ENCODE data around the gene ZNF599. TPM values are rescaled to one million over a fixed set of nuclear protein-coding genes. Genes with fewer than 3 reads are reported as not detected.

The ZNF599 gene
- total RNA-seq, 1 donor from 2014 or later, result 6.3 TPM

DNA sequence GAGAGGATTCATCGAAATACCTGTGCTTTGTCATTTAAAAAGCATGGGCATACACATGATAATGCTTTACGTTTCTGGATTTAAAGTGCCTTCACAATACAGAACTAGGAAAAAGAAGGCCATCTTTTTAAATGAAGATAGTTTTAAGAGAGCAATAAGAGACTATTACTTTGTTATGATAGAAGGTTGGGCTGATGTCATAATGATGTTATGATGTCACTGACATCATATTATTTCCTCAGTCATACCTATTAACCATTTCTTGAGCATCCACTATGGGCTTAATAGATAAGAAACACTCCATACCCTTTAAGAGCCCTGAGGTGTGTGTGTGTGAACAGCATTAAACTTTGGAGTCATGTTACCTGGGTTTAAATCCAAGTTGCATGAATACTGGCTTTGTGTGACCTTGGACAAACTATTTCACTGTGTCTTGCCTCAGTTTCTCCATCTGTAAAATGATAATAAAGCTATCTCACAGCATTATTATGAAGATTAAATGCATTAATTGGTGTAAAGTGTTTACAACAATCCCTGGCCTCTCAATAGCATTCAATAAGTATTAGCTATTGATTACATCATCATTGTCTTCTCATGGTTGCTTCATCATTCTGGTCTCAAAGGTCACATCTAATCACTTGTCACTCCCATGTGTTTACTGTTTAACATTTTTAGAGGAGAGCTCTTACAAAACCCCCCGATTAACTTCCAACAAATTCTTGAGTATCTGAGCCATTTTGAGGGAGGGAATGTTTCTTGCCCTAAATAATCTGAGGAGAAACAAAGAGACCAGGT, 27.9 kb downstream of the ZNF599 start:
- DNase-seq, result no peak

DNA sequence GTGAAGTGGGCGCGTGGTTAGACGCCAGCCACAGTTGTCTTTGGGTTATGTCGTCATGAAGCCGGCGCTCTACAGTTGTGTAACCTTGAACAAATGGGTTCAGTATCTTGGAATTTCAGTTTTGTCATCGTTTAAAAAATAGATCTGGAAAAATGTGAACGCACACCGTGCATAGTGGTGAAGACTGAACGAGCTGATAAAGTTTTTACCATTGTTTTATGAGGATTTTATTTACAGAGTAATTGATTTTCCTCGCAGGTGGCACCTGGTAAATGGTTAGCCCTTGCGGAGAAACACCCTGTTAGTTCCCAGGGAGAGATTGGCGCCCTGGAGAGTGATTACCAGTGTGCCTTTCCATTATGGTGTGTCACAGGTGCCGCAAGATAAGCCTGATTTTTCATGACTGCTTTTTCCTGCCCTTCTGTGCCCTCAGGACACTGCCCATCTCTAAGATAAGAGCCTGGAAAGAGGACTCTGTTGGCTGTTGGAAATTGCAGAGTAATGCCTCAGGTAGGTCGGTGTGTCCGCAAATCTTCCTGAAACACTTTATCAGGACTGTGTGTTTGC, 38.4 kb downstream of the ZNF599 start:
- DNase-seq, result peak; percentile 92

DNA sequence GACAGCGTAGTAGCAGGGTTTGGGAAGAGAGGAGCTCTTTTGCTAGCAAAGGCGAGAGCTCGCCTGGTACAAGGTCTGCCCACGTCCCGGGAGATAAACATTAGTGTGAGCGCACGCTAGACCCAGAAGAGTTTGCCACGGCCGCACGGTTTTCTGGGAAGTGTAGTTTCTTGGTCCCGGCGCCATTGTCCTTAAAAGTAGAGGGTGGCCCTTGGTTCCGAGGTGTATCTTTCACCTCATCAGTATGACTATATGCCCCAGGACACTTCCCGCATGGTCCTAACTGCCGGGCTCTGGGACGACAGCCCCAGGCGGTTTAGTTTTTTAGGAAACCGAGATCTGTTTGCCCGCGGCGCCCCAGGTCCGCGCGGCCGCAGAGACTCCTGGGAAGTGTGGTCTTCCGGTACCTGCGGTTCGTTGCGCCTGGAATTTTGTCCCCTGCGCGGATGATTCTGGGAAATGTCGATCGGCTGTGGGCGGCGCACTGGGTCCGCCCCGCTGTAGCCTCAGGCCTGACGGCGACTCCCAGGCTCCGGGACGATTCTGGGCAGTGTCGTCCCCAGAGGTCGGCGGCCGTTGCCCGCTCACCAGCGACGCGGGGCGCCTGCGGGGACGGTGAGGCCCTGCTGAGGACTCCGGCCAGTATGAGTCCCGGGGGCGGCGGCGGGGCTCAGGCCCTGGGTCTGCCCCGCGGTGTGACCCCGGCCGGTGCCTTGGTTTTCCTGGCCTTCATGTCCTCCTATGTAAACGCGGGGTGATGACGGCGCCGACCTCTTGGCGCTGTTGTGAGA, 39.1 kb downstream of the ZNF599 start, which contains the start of gene ZNF181:
ZNF181 (plus strand) TSS at position 498 of the 791 bp plus-strand sequence. CDS start 795 bp downstream, outside the sequence.
- peak; percentile 91 for DNase-seq

DNA sequence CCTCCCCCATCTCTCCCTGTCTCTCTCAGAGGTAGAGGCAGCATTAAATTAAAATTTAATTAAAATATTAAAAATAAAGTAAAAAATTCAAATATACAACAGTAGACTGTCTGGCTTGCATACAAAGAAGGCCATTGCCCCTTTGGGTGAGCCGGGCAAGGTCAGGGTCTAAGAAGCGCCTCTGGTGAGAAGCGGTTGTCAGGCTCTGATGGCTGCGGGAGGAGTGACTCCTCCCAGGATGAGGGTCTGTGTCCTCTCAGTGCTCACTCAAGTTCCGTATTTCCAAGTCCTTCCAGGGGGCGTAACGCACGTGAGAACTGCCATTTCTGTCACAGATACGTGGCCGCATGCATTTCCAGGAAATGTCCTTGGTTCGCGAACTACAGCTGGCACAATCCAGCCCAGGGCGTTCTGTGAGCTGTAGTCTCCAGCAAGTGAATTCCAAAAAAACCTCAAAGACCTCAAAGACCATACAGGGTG, 39.7 kb downstream of the ZNF599 start:
- peak; percentile 68 for DNase-seq

DNA sequence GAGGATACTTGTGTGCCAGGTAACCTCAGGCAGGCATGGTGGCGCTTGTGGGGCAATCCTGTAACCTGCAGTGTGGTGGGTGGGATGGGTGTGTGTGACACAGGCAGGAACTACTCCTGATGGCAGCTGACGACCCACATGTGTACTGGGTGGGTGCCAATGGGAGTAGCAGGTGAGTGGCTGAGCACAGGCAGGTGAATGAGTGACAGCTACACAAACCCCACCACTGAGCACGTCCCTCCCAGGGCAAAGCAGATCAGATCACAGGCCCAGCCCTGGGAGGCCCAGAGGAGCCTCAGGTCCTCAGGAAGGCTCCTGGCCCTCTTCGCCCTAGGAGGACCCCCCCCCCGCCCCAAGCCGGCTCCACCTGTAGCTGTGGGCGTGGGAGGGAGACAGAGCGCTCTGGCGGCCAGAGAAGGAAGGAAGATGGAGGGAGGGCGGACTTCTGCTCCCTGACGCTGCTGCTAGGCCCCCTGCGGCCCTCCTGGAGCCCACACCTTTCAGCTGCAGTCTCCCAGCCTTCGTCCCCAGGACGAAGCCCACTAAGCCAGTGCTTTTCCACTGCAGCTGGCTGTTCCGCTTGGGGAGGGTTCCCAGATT, 40.3 kb downstream of the ZNF599 start:
- no peak for DNase-seq

DNA sequence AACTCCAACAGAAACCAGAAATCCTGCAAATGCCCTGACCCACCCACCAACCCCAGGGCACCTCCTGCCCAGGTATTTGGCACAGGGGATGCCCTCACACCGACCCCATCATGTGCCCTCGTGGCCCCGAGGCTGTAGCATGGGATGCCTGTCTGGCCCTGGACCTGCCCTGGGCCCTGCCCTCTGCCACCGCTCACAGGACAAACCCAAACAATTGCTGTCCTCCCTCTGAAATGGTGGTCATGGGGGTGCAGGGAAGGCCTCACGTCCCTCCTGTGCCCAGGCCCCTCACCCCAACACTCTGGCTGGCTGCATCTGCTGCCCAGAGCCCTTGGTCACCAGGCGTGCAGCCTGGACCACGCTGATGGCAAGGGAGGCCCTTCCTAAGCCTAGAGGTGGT, 41.1 kb downstream of the ZNF599 start:
- no peak for DNase-seq

DNA sequence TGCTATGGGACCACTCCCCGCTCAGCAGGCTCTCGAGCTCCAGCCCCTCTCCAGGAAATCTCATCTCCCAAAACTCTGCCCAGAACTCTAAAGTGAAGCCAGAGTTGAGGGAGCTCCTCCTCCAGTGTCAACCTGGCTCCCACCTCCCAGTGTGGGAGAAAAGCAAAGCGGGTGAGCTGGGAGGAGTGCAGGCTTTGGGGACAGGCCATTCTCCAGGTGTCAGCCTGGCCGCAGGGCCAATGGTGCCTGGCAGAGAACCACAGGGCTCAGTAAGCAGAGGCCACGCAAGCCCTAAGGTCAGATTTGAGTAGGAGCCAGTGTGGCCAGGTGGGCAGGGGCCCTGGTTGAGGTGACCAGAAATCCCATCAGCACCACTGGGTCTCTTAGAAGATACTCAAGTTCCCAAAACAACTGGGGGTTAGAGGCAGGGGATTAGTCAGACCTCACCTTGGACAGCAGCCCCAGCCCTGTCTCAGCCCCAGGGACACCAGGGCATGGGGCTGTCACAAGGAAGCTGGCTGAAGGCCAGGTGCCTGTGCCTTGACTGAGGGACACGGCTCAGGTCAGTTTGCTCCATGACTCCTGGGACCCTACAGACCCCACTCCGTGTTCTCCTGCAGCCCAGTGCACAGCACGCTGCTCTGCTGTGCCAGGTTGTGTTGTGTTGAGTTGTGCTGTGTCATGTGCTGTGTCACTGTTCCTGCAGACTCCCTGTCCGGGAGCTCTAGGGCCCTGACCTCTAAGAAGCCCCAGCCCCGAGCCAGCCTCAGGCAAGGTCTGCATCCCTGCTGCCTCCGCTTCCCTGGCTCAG, 41.8 kb downstream of the ZNF599 start:
- DNase-seq, result no peak

DNA sequence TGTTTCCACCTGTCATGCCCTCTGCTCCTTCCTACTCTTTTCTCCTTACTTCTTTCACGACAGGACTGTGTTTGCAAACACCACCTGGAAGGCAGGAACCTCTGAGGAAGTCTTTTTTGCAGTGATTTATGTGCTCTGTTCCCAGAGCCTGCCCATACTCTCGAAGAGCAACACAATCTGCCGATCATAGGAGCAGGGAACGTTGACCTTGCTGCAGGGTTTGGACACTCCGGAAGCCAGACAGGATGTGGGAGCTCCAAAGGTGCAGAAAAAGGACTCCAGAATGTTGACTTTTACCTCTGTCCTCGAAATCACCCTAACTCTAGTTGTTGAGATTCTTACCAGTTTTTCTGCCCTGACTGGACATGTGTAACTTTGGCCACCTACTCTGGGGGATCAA, 47.6 kb downstream of the ZNF599 start:
- DNase-seq, result no peak

DNA sequence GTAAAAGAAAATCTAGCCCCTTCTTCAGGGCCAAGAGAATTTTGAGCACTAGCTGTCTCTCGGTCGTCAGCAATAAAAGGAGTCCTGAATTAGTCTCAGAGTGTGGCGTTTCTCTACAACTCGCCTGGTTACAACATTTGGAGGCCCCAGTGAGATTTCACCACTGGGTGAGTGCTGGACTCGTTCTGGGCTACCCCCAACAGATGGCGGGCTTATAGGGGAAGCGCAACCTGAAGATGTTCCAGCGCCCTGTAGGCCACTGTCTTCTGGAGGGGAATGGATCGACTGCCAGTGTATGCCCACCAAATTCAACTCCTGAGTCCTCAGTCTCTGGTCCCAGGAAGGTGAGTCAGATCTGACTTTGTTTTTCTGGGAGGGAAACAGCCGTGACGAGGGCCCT, 50.7 kb downstream of the ZNF599 start:
- no peak for DNase-seq

DNA sequence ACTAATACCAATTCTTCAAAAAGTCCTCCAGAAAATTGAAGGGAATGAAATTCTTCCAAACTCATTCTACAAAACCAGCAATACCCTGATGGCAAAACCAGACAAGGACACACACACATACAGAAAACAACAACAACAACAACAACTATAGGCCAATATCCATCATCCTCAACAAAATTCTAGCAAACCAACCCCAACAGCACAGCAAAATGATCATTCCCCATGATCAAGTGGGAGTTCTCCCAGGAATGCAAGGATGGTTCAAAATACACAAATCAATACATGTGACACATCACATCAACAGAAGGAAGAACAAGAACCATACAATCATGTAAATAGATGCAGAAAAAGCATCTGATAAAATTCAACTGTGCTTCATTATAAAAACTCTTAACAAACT, 57.7 kb downstream of the ZNF599 start:
- DNase-seq, result no peak

DNA sequence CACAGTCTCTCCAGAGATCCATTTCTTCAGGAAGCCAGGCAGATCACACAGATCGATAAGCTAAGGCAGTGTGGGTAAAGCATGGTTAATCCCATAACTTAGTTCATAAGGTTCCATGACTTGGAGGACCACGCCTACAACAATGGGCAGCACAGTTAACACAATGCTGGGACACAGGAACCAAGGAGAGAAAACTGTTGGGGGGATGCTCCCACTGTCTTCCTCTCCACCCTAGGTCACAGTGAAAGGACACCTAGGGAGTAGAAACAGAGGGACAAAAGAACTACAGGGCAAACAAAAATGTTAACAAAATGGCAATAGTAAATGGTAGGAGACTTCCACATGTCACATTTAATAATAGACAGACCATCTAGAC, 59.8 kb downstream of the ZNF599 start:
- no peak for DNase-seq

DNA sequence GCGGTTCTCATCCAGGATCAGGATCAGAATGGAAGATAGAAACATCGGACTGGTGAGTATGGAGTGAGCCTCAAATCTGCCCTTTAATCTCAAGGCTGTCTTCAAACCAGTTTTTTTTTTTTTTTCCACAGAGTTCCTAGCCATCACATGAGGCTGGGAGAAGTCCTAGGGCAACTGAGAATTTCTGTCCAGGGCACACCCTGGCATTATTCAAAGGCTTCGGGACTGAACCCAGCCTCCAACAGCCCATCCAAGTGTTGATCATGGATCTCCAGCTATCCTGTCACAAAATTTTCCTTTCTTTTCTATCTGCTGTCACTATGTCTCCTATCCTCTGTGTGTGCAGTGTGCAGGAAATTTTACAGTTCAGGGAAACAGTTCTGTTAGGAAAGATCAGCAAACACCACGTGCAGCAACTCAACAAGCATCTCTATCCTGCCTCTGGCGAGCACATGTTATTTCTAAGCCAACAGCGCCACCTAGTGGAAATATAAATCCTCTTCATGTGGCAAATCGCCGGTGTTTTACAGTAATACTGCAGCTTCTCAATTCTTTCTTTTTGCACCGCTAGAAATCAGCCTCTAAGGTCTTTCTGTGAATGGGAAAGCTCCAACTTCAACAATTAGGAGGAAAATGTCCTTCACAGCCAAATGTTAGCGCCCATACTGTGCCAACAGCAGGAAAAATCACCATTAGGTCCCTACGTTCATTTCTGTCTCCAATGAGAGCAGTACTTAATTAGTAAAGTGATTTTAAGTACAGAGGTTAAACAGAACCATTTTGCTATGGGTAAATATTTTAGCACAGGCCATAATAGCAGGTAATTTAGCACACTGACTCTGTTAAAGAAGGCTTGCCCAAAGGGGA, 60.4 kb downstream of the ZNF599 start:
- peak; percentile 89 for DNase-seq

DNA sequence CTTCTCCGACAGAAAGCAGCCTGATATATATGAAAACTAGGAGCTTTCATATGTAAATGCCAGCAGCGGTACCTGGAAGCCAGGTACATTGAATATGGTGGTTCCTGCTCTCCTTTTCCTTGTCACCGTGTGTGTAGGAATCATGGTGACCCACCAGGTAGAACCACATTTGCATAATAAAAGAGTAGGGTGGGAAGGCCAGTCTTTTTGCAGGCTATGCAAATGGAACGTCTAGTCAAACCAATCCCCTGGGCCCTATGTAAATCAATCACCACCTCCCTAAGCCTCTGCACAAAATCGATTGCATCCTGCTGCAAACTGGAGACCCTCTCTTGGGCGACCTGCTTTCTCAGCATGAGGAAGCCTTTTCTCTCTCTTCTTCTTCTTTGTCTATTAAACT, 61.1 kb downstream of the ZNF599 start:
- DNase-seq, result no peak

Other genes with a start within 250 kb of the ZNF599 start
- gene SCGB2B2, start 96.1 kb downstream of the ZNF599 start, total RNA-seq, result not detected in 2 replicates
- gene ZNF302, start 95.5 kb downstream of the ZNF599 start, total RNA-seq, result 15.8 and 19.4 TPM in 2 replicates
- gene ZNF181, start 39.0 kb downstream of the ZNF599 start, total RNA-seq, result 16.7 and 17.2 TPM in 2 replicates
- gene ZNF30, start 153.7 kb upstream of the ZNF599 start, total RNA-seq, result 5.2 and 7.3 TPM in 2 replicates
- 55.2 and 57.2 TPM in 2 replicates for gene ZNF792, start 191.0 kb upstream of the ZNF599 start, total RNA-seq
- gene GRAMD1A, start 227.1 kb upstream of the ZNF599 start, total RNA-seq, result 48.5 and 56.0 TPM in 2 replicates

All from dermis blood vessel endothelial cell (primary cell).